GM10248 (cell line): Measurements from ENCODE around the gene RNF144A.

ENCODE experiments used
- CTCF ChIA-PET: fragments of 300-600 bp; sonication (Branson Sonifier 250); formaldehyde crosslinking; extraction: SDS; loops from one replicate; lab custom pipeline; 2021; ENCODE audit warnings: antibody characterized with exemption; lab: Yijun Ruan, JAX
- POLR2A ChIA-PET: fragments of 350-650 bp; sonication (Branson Sonifier 250); formaldehyde crosslinking; extraction: SDS; loops from one replicate; lab custom pipeline; 2020; ENCODE audit warnings: antibody characterized with exemption; lab: Yijun Ruan, JAX
- DNase-seq: peaks from one replicate; pipeline ENCODE4 v3.0.0; 2012; ENCODE audit errors: extremely low spot score
- TF ChIP-seq, protein P1 (sequence below): IDR thresholded peaks from 2 replicates; pipeline ENCODE4 v1.5.1; 2012; ENCODE audit warnings: mild to moderate bottlenecking, low read depth; ENCODE audit errors: extremely low read depth, missing control alignments, control extremely low read depth

The RNF144A gene

DNA sequence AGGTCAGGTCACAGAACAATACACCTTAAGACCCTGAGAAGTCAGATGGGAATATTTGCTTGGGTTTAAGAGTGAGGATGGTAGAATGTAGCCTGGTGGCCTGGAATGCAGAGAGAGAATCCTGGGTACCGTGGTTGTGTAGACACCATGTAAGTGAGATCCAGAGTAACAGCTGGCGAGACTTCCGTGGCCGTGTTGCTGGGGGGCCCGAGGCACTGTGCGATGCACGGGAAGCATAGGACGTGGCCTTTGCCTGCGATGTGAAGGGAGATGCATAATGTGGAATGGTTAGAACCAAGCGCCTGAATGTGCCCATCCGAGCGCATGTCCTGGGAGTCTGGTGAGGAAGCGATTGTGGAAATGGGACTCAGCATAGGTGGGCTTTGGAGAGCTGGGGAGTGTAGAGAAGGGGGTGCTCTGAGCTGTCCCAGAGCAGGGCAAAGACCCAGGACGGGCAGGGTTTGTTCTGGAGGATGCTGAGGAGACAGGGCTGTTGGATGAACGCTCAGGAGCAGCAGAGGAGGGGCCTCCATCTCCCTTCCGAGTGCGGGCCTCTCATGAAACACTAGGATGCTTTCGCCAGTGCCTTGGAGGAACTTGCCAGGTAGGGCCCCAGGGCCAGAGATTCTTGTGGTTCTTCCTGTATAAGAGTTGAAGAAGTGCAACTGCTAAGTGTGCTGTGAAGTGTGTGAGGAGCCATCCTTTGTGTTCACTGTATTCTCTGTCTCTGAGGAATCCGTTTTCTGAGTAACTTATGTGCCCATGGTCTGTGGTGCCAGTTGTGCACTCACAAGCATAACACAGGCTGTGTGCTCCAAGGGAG is 7.1 kb downstream of the RNF144A start:
- POLR2A ChIA-PET, result no interaction called here
- DNase-seq, result no peak
- TF ChIP-seq, protein P1, sequence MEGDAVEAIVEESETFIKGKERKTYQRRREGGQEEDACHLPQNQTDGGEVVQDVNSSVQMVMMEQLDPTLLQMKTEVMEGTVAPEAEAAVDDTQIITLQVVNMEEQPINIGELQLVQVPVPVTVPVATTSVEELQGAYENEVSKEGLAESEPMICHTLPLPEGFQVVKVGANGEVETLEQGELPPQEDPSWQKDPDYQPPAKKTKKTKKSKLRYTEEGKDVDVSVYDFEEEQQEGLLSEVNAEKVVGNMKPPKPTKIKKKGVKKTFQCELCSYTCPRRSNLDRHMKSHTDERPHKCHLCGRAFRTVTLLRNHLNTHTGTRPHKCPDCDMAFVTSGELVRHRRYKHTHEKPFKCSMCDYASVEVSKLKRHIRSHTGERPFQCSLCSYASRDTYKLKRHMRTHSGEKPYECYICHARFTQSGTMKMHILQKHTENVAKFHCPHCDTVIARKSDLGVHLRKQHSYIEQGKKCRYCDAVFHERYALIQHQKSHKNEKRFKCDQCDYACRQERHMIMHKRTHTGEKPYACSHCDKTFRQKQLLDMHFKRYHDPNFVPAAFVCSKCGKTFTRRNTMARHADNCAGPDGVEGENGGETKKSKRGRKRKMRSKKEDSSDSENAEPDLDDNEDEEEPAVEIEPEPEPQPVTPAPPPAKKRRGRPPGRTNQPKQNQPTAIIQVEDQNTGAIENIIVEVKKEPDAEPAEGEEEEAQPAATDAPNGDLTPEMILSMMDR, result no peak
- CTCF ChIA-PET, result interaction anchor here (0.9 to 1.4 kb wide), 2 partner anchors 8 to 39 kb away, joined by 3 to 4 read pairs; no protein-coding TSS in a partner anchor

DNA sequence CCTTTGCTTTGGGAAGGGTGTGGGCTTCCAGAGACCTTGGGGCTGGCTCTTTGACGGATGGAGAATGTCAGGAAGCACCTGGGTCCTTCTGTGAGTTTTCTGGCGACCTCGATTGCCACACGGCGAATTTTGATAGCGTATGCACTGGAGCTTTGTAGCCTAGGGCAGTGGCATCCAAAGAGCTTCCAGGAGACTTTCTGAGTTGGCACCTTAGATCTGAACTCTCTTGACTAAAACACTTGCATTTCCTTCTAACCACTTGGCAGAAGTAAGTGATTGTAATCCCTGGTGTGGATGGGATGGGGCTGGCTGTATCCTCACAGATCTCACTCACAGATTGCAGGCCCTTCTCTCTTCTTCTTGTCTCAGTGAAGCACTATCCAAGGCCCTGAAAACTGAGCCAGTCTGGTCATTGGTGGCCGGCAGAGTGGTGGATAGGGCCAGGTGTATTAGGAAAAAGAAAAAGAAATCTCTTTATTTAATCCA is 7.8 kb downstream of the RNF144A start:
- no peak for DNase-seq
- CTCF ChIA-PET, result interaction anchor here (0.9 to 1.2 kb wide), 2 partner anchors 8 to 39 kb away, joined by 3 to 4 read pairs; no protein-coding TSS in a partner anchor
- TF ChIP-seq, protein P1, result no peak

DNA sequence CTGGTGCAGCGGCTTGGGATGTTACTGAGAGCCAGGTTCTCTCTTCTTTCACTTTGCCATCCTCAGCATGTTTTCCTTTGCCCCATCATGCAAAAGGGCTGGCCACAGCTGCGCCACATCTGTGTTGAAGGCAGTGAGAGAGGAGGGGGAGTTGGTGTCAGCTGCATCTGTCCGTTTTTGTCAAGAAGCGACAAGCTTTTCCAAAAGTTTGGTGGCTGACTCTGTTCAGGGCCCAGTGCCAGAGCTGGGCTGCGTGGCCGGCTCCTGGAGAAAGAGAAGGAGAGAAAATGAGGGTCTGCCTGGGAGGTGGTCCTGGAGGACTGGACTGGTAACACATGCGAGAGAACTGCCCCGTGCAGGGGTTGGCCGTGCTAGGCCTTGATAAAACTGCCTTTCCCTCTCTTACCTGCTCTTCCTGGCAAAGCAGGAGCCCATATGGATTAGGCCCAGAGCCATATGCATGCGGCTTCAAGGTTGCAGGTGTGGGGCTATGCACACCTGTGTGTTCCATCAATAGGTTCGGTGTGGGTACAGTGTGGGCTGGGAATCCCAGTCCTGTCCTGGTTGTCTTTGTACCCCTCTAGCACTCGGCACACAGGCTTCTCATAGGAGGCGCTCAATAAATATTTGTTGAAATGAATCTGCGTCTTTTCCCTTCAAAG is 9.0 kb downstream of the RNF144A start:
- no peak for DNase-seq
- TF ChIP-seq, protein P1, result no peak
- POLR2A ChIA-PET, result no interaction called here
- CTCF ChIA-PET, result interaction anchor here (1.2 kb wide), 1 partner anchor 10 kb away, joined by 4 read pairs; no protein-coding TSS in a partner anchor

More for the DNA sequence above, 7.8 kb downstream of the RNF144A start:
- POLR2A ChIA-PET, result no interaction called here

DNA sequence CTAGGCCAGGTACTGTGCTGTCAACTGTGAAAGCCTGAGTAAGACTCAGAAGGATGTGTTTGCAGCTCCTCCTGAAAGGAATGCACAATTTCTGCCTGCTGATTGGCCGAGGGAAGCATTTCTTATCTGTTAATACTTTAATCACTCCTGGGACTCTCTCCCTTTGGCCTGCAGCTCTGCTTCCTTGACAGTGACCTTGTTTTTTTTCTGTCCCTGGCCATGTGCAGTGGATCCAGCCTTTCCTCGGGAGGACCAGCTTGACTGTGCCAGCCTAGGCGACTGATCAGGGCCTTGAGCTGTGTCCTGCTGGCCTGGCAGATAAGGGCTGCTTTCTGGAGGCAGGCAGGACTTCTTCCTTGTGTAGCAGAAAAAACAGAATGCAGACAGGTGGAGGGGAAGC is 10.0 kb downstream of the RNF144A start:
- TF ChIP-seq, protein P1, result no peak
- ChIA-PET POLR2A (no interaction called here), CTCF (interaction anchor here (1.7 kb wide), 1 partner anchor 118 kb away, joined by 4 read pairs; no protein-coding TSS in a partner anchor)
- DNase-seq, result no peak

DNA sequence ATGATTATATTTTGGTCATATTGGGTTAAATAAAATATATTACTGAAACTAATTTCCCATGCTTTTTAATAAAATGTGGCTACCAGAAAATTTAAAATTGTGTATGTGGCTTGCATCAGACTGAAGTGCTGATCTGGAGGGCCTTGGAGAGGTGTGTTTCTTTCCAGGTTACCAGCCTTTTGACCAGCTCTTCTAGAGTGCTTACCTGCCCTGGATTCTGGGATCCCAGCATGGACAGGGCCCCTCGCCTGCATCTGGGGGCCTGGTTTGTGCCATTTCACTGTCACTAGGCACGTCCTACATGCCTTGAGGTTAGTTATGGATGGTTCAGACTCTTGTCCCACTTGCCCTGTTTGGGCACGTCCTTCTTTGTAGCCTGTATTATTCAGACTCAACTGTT is 10.5 kb downstream of the RNF144A start:
- ChIA-PET CTCF (interaction anchor here (1.7 to 3.5 kb wide), 2 partner anchors 12 to 117 kb away, joined by 4 to 17 read pairs; no protein-coding TSS in a partner anchor), POLR2A (no interaction called here)
- no peak for DNase-seq
- TF ChIP-seq, protein P1, result no peak

DNA sequence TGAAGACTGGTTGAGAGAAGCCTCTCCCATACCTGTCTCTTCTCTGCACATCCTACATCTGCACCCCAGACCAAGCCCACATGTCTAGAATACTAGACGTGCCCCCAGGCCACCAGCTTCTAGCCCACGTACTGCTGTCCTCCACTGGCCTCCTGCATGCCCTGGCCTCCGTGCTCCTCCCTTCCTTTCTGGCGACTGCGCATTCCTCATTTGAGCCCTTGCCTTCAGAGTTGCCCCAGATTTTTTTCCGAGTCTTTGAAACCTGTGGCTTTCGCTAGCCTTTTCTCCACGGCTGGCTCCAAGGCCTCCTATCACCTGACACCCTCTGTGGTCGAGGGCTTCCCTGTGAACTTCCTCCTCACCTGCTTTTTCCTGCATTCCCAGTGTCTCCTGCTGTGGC is 11.2 kb downstream of the RNF144A start:
- TF ChIP-seq, protein P1, result no peak
- DNase-seq, result no peak
- ChIA-PET POLR2A (no interaction called here), CTCF (interaction anchor here (1.7 to 3.5 kb wide), 4 partner anchors 8 to 116 kb away, joined by 4 to 17 read pairs (median 10); no protein-coding TSS in a partner anchor)
